HepG2 (cell line): ENCODE results near the gene CALML5. TPM values are rescaled to one million over a fixed set of nuclear protein-coding genes. Genes with fewer than 3 reads are reported as not detected.
A peak's percentile ranks its signal among the peaks of the same experiment; 100 is the strongest.

Experiments
- ARNT ChIP-seq: fragments of 450-650 bp; IDR thresholded peaks from 2 replicates; pipeline ENCODE4 v1.6.1; 2017
- ELF1 ChIP-seq: sonication (generic); formaldehyde crosslinking; IDR thresholded peaks from 2 replicates; pipeline ENCODE4 v1.4.0; 2020; ENCODE audit warnings: missing genetic modification reagents
- MTF2 ChIP-seq: sonication (generic); formaldehyde crosslinking; IDR thresholded peaks from 2 replicates; pipeline ENCODE4 v1.5.0; 2020; ENCODE audit warnings: missing genetic modification reagents, borderline replicate concordance
- NCOA2 ChIP-seq: sonication (generic); formaldehyde crosslinking; IDR thresholded peaks from 2 replicates; pipeline ENCODE4 v1.8.0; 2022; ENCODE audit warnings: inconsistent platforms
- POLR2A ChIP-seq, 2 experiments: IDR thresholded peaks; 2 replicates each; pipeline ENCODE4 v1.6.1; 2011; ENCODE audit warnings: low read depth in 2 of 2, low read length in 2 of 2, mild to moderate bottlenecking in 1 of 2, moderate library complexity in 1 of 2; ENCODE audit not compliant: insufficient read depth in 1 of 2
- PTBP1 ChIP-seq: fragments of 200-400 bp; formaldehyde crosslinking; IDR thresholded peaks from 2 replicates; pipeline ENCODE4 v1.6.1; 2018; ENCODE audit warnings: low read length, low read depth; ENCODE audit not compliant: poor library complexity, severe bottlenecking
- SATB2 ChIP-seq: sonication (generic); formaldehyde crosslinking; IDR thresholded peaks from 2 replicates; pipeline ENCODE4 v1.5.0; 2020; ENCODE audit warnings: missing genetic modification reagents
- SMAD1 ChIP-seq: sonication (generic); formaldehyde crosslinking; IDR thresholded peaks from 2 replicates; pipeline ENCODE4 v1.4.0; 2020; ENCODE audit warnings: missing genetic modification reagents, low read depth, mild to moderate bottlenecking, borderline replicate concordance
- THAP11 ChIP-seq: IDR thresholded peaks from 2 replicates; pipeline ENCODE4 v1.6.1; 2016; ENCODE audit warnings: missing biosample characterization, missing genetic modification reagents
- XRCC5 ChIP-seq: fragments of 200-400 bp; formaldehyde crosslinking; optimal IDR thresholded peaks from 2 replicates; pipeline ENCODE3; 2017; ENCODE audit warnings: mild to moderate bottlenecking, low read length
- ZBTB2 ChIP-seq: sonication (generic); formaldehyde crosslinking; IDR thresholded peaks from 2 replicates; pipeline ENCODE4 v1.8.0; 2022; ENCODE audit warnings: low read depth, missing genetic modification reagents
- ZKSCAN5 ChIP-seq: sonication (generic); formaldehyde crosslinking; IDR thresholded peaks from 2 replicates; pipeline ENCODE4 v1.5.1; 2020; ENCODE audit warnings: mild to moderate bottlenecking, missing genetic modification reagents
- ZNF124 ChIP-seq: sonication (generic); formaldehyde crosslinking; IDR thresholded peaks from 2 replicates; pipeline ENCODE4 v1.4.0; 2020; ENCODE audit warnings: missing genetic modification reagents
- ZNF275 ChIP-seq: sonication (generic); formaldehyde crosslinking; IDR thresholded peaks from 2 replicates; pipeline ENCODE4 v1.8.0; 2022; ENCODE audit warnings: missing genetic modification reagents, mild to moderate bottlenecking, inconsistent platforms, borderline replicate concordance
- ZNF414 ChIP-seq: sonication (generic); formaldehyde crosslinking; IDR thresholded peaks from 2 replicates; pipeline ENCODE4 v1.5.0; 2020; ENCODE audit warnings: missing genetic modification reagents
- ZNF432 ChIP-seq: sonication (generic); formaldehyde crosslinking; IDR thresholded peaks from 2 replicates; pipeline ENCODE4 v1.5.0; 2020; ENCODE audit warnings: missing genetic modification reagents, mild to moderate bottlenecking, borderline replicate concordance
- ZNF710 ChIP-seq: sonication (generic); formaldehyde crosslinking; IDR thresholded peaks from 2 replicates; pipeline ENCODE4 v1.5.0; 2020; ENCODE audit warnings: mild to moderate bottlenecking, missing genetic modification reagents, borderline replicate concordance
- polyA plus RNA-seq, 8 experiments: library from polyadenylated mRNA; depleted of rRNA in 3 of 8; stranded (reverse) in 7 of 8; unstranded in 1 of 8; fragments of >200 nt; fragmentation: Illumina TruSeq in 4 of 8; extraction: Trizol in 4 of 8; gene quantifications; 2 replicates each; pipeline versions ENCODE4 v1.2.1 to v1.2.3, GENCODE V29; 2011 to 2016; ENCODE audit warnings: low read depth in 4 of 8, missing spikeins in 1 of 8, mixed read lengths in 1 of 8; ENCODE audit not compliant: insufficient read depth in 1 of 8
- total RNA-seq, 5 experiments: library from RNA; depleted of rRNA; stranded (reverse); fragments of >200 nt; fragmentation: Illumina TruSeq; extraction: Trizol; gene quantifications; 2 replicates each; pipeline ENCODE4 v1.2.3, GENCODE V29; 2016; ENCODE audit warnings: low read depth in 1 of 5
- TF ChIP-seq, protein P1 (sequence below): sonication (generic); formaldehyde crosslinking; IDR thresholded peaks from 2 replicates; pipeline ENCODE4 v1.4.0; 2020; ENCODE audit warnings: missing genetic modification reagents
- TF ChIP-seq, protein P2 (sequence below): sonication (generic); formaldehyde crosslinking; IDR thresholded peaks from 2 replicates; pipeline ENCODE4 v1.4.0; 2020; ENCODE audit warnings: mild to moderate bottlenecking, missing genetic modification reagents
- TF ChIP-seq, protein P3 (sequence below): sonication (generic); formaldehyde crosslinking; IDR thresholded peaks from 2 replicates; pipeline ENCODE4 v1.5.0; 2020; ENCODE audit warnings: mild to moderate bottlenecking, missing genetic modification reagents

CALML5 gene
- total and polyA plus RNA-seq, 2 of the 13 experiments (the other 11 are each of a cell fraction or from before 2014, with no cell fraction given) = not detected

DNA sequence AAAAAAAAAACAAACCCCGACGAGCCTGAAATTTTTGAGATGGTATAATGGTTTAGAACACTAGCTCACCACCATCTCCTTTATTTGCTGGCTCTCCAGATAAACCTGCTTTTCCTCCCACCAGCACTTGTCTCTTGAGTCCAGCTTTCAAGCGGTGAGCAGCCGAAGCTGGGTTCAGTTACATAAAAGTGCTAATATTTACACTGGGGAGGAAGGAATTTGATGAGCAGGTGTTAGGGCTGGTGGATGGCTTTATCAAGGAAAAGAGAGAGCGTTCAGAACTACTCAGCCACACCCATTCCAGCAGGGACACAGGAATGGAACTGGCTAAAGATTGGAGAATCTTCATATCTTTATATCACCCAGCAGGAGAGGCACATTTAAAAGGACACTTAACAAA is 18.8 kb upstream of the CALML5 start (continued):
- TF ChIP-seq ZBTB2 (CRISPR knock-in tag) = no peak
- no peak for TF ChIP-seq ZNF414
- no peak for TF ChIP-seq ZNF275
- no peak for TF ChIP-seq XRCC5
- no peak for TF ChIP-seq THAP11 (CRISPR knock-in tag)
- no peak for TF ChIP-seq SATB2 (CRISPR knock-in tag)
- TF ChIP-seq ZNF432 (CRISPR knock-in tag) = no peak
- TF ChIP-seq ZKSCAN5 (CRISPR knock-in tag) = no peak
- TF ChIP-seq MTF2 = no peak
- TF ChIP-seq SMAD1 = no peak
- no peak for TF ChIP-seq ARNT
- TF ChIP-seq, protein P1, sequence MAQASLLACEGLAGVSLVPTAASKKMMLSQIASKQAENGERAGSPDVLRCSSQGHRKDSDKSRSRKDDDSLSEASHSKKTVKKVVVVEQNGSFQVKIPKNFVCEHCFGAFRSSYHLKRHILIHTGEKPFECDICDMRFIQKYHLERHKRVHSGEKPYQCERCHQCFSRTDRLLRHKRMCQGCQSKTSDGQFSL = no peak
- TF ChIP-seq ZNF710 = peak; percentile 68; the same call in 1 of the 2 replicates
- TF ChIP-seq ZNF124 (CRISPR knock-in tag) = 0 out of 2 replicates have a peak, but pooled peaks have one; percentile 28
- TF ChIP-seq, protein P2, sequence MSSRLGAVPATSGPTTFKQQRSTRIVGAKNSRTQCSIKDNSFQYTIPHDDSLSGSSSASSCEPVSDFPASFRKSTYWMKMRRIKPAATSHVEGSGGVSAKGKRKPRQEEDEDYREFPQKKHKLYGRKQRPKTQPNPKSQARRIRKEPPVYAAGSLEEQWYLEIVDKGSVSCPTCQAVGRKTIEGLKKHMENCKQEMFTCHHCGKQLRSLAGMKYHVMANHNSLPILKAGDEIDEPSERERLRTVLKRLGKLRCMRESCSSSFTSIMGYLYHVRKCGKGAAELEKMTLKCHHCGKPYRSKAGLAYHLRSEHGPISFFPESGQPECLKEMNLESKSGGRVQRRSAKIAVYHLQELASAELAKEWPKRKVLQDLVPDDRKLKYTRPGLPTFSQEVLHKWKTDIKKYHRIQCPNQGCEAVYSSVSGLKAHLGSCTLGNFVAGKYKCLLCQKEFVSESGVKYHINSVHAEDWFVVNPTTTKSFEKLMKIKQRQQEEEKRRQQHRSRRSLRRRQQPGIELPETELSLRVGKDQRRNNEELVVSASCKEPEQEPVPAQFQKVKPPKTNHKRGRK (CRISPR knock-in tag) = no peak
- TF ChIP-seq, protein P3, sequence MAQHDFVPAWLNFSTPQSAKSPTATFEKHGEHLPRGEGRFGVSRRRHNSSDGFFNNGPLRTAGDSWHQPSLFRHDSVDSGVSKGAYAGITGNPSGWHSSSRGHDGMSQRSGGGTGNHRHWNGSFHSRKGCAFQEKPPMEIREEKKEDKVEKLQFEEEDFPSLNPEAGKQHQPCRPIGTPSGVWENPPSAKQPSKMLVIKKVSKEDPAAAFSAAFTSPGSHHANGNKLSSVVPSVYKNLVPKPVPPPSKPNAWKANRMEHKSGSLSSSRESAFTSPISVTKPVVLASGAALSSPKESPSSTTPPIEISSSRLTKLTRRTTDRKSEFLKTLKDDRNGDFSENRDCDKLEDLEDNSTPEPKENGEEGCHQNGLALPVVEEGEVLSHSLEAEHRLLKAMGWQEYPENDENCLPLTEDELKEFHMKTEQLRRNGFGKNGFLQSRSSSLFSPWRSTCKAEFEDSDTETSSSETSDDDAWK (CRISPR knock-in tag) = no peak
- no peak for TF ChIP-seq POLR2A (IDR thresholded peaks at IDR 0.05; ENCODE audit: insufficient read depth in 1 of 2, low read depth in 2 of 2, low read length in 2 of 2)
- TF ChIP-seq NCOA2 (CRISPR knock-in tag) = peak; percentile 73
- TF ChIP-seq ELF1 (CRISPR knock-in tag) = peak; percentile 17; the same call in 1 of the 2 replicates
- TF ChIP-seq PTBP1 = no peak
